Measurements from ENCODE around the gene BANP.
A peak's percentile ranks its signal among the peaks of the same experiment; 100 is the strongest.
"Not testable (repeated sequence)": the region's sequence is repeated elsewhere in the genome, so short reads cannot be mapped to it uniquely, and the experiment has no call there.

The BANP gene

GRCh38 chr16:88096659-88097058, 145.4 kb downstream of the BANP start:
- not testable (repeated sequence) for H3K4me3 ChIP-seq (ENCODE audit: low read depth, low read length); DNase-seq; H3K27me3 ChIP-seq; H3K36me3 ChIP-seq; H3K9me3 ChIP-seq; H3K4me1 ChIP-seq

- TF ChIP-seq CTCF (IDR thresholded peaks at IDR 0.05; ENCODE audit: low read depth, low read length) = 0 out of 2 replicates have a peak, but pooled peaks have one; percentile 8
- not testable (repeated sequence) for H3K27me3 ChIP-seq; H3K36me3 ChIP-seq; DNase-seq; H3K4me1 ChIP-seq; H3K4me3 ChIP-seq (ENCODE audit: low read depth, low read length); H3K9me3 ChIP-seq
These were observed 147.7 kb downstream of the BANP start for GRCh38 chr16:88098731-88099562.

DNA sequence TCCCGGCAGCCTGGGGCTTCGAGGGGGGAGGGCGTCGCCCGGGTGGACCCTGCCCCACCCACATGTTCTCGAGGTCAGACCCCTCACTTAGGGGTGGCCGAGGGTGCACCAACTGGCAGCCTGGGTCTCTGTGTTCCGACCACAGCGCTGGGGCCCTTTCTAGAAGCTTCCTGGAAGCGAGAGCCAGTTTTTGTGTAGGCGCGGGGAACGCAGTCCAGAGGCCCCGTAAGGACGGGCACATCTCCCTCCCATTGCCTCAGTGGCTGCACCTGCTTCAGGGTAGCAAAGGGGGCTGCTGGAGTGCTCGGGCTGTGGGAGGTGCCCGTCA, 148.3 kb downstream of the BANP start:
- DNase-seq = no peak
- TF ChIP-seq CTCF (IDR thresholded peaks at IDR 0.05; ENCODE audit: low read depth, low read length) = no peak
- no peak overlapping the region for H3K4me3 ChIP-seq (ENCODE audit: low read depth, low read length)
- no peaks in the 10 kb centered on the region for H3K36me3 ChIP-seq
- H3K27me3 ChIP-seq = peaks cover 10% of the 10 kb centered on the region
- H3K4me1 ChIP-seq = no peaks in the 10 kb centered on the region
- H3K9me3 ChIP-seq = no peaks in the 10 kb centered on the region; the same call in 1 of the 2 replicates

- not testable (repeated sequence) for H3K27me3 ChIP-seq
These were observed 148.7 kb downstream of the BANP start for GRCh38 chr16:88099956-88100355.

GRCh38 chr16:88100801-88101622, 149.8 kb downstream of the BANP start:
- peak overlapping the region; percentile 44 for H3K4me3 ChIP-seq (ENCODE audit: low read depth, low read length)
- H3K27me3 ChIP-seq, H3K36me3 ChIP-seq: not testable (repeated sequence)

More at GRCh38 chr16:88099956-88100355, 148.7 kb downstream of the BANP start:
- DNase-seq; H3K4me3 ChIP-seq (ENCODE audit: low read depth, low read length); H3K36me3 ChIP-seq; H3K9me3 ChIP-seq; H3K4me1 ChIP-seq: not testable (repeated sequence)

DNA sequence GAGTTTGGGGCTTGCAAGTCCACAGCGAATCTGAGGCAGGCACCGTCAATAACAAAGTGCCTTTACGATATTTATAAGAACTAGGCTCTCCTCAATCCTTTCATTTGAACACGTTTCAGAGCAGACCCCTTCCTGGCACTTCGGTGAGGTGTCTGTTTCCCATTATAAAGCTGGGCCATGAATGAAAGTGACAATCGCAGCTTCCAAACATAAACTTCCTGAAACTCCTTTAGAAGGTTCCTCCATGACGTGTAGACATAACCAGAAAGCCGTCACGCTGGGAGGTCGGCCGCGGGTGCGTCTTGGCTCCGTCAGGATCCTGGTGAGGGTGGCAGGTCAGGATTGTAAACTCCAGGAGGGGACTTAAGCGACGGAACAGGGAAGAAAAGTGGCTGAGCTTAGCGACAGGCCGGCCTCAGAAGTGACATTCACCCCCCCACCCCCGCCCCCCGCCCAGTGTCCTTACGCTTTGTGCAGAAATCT, 150.4 kb downstream of the BANP start:
- peak overlapping the region; percentile 44 for H3K4me3 ChIP-seq (ENCODE audit: low read depth, low read length)
- not testable (repeated sequence) for H3K27me3 ChIP-seq, DNase-seq

More at GRCh38 chr16:88100801-88101622, 149.8 kb downstream of the BANP start:
- H3K4me1 ChIP-seq, H3K9me3 ChIP-seq: not testable (repeated sequence)
- DNase-seq = peak; percentile 43

DNA sequence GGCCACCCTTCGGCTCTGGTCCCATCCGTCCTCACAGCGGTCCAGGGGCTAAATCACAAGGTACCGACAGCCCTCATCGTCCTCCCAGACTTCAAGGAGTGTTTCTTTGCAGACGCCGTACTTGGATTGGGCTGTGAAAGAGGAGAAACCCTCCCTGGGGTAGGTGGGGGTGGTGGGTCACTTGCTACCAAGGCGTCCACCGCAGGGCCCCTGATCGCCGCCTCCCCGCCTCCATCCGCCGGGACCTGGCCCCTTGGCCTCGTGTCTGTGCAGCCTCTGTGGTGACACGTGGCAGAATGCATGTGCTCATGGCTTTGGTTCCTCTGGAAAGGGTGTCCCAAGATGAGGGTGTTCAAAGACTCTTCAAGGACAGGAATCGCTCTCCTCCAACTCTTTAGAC, 151.4 kb downstream of the BANP start:
- no peaks in the 10 kb centered on the region for H3K36me3 ChIP-seq
- no peaks in the 10 kb centered on the region; the same call in 1 of the 2 replicates for H3K9me3 ChIP-seq
- no peak for TF ChIP-seq CTCF (IDR thresholded peaks at IDR 0.05; ENCODE audit: low read depth, low read length)
- peaks cover 10% of the 10 kb centered on the region for H3K27me3 ChIP-seq
- no peak overlapping the region for H3K4me3 ChIP-seq (ENCODE audit: low read depth, low read length)
- no peak for DNase-seq
- H3K4me1 ChIP-seq = no peaks in the 10 kb centered on the region

More for the DNA sequence above, 150.4 kb downstream of the BANP start:
- H3K4me1 ChIP-seq, H3K36me3 ChIP-seq, H3K9me3 ChIP-seq: not testable (repeated sequence)

- no peak overlapping the region for H3K4me3 ChIP-seq (ENCODE audit: low read depth, low read length)
- no peak for TF ChIP-seq CTCF (IDR thresholded peaks at IDR 0.05; ENCODE audit: low read depth, low read length)
- no peaks in the 10 kb centered on the region; the same call in 1 of the 2 replicates for H3K9me3 ChIP-seq
- no peaks in the 10 kb centered on the region for H3K36me3 ChIP-seq
- DNase-seq = no peak
- H3K27me3 ChIP-seq = peaks cover 10% of the 10 kb centered on the region
- no peaks in the 10 kb centered on the region for H3K4me1 ChIP-seq
These were observed 151.8 kb downstream of the BANP start for GRCh38 chr16:88103011-88103410.
